GM12878 (cell line): Measurements from ENCODE around the gene KLHL10.

ENCODE experiments used
- ASH2L ChIP-seq: fragments of 300-600, 200-600 bp; sonication (generic); IDR thresholded peaks from 2 replicates; pipeline ENCODE4 v1.6.1; 2017; ENCODE audit warnings: low read depth, mild to moderate bottlenecking, borderline replicate concordance
- CBX3 ChIP-seq: fragments of 200-600 bp; sonication (generic); IDR thresholded peaks from 2 replicates; pipeline ENCODE4 v1.6.1; 2016; ENCODE audit warnings: low read depth, borderline replicate concordance
- EGR1 ChIP-seq, 2 experiments: IDR thresholded peaks; 1 replicate in 1 of 2; 2 replicates in 1 of 2; pipeline ENCODE4 v1.6.1; 2011 to 2012; ENCODE audit warnings: low read depth in 2 of 2, low read length in 2 of 2, borderline replicate concordance in 1 of 2, mild to moderate bottlenecking in 1 of 2, moderate library complexity in 1 of 2
- ETV6 ChIP-seq, 2 experiments: fragments of 450-650 bp in 1 of 2; IDR thresholded peaks in 1 of 2; conservative IDR thresholded peaks in 1 of 2; 2 replicates each; pipeline ENCODE4 v1.6.1; 2014; ENCODE audit warnings: antibody characterized with exemption in 1 of 2, borderline replicate concordance in 1 of 2, low read depth in 1 of 2, mild to moderate bottlenecking in 1 of 2, moderate library complexity in 1 of 2
- FOXM1 ChIP-seq: IDR thresholded peaks from 2 replicates; pipeline ENCODE4 v1.6.1; 2012; ENCODE audit warnings: low read depth, mild to moderate bottlenecking, inconsistent platforms, low read length, moderate library complexity
- IKZF2 ChIP-seq, 2 experiments: fragments of 450-650 bp; IDR thresholded peaks; 2 replicates each; pipeline ENCODE4 v1.6.1; 2017; ENCODE audit warnings: mild to moderate bottlenecking in 2 of 2, moderate library complexity in 2 of 2
- MXI1 ChIP-seq: fragments of 150-350 bp; IDR thresholded peaks from 2 replicates; pipeline ENCODE4 v1.6.1; 2011; ENCODE audit warnings: low read depth, mild to moderate bottlenecking, inconsistent platforms, low read length, improper control_type of control experiment
- PAX8 ChIP-seq: fragments of 450-650 bp; IDR thresholded peaks from 2 replicates; pipeline ENCODE4 v1.6.1; 2017; ENCODE audit warnings: mild to moderate bottlenecking, moderate library complexity
- POLR2AphosphoS5 ChIP-seq: IDR thresholded peaks from 2 replicates; pipeline ENCODE4 v1.6.1; 2011; ENCODE audit warnings: mild to moderate bottlenecking, low read length, inconsistent platforms
- RCOR1 ChIP-seq: conservative IDR thresholded peaks from 2 replicates; pipeline ENCODE4 v1.6.1; 2012; ENCODE audit warnings: low read depth, low read length, improper control_type of control experiment
- SIX5 ChIP-seq: IDR thresholded peaks from 2 replicates; pipeline ENCODE4 v1.6.1; 2011; ENCODE audit warnings: mild to moderate bottlenecking, low read depth, low read length, moderate library complexity; ENCODE audit not compliant: severe bottlenecking
- TBL1XR1 ChIP-seq: IDR thresholded peaks from 2 replicates; pipeline ENCODE4 v1.6.1; 2012; ENCODE audit warnings: low read depth, low read length, improper control_type of control experiment
- YY1 ChIP-seq: IDR thresholded peaks from 2 replicates; pipeline ENCODE4 v1.6.1; 2011; ENCODE audit warnings: low read depth, mild to moderate bottlenecking, low read length
- TF ChIP-seq, protein P1 (sequence below): IDR thresholded peaks from 2 replicates; pipeline ENCODE4 v1.6.1; 2012; ENCODE audit warnings: mild to moderate bottlenecking, low read depth, low read length

DNA sequence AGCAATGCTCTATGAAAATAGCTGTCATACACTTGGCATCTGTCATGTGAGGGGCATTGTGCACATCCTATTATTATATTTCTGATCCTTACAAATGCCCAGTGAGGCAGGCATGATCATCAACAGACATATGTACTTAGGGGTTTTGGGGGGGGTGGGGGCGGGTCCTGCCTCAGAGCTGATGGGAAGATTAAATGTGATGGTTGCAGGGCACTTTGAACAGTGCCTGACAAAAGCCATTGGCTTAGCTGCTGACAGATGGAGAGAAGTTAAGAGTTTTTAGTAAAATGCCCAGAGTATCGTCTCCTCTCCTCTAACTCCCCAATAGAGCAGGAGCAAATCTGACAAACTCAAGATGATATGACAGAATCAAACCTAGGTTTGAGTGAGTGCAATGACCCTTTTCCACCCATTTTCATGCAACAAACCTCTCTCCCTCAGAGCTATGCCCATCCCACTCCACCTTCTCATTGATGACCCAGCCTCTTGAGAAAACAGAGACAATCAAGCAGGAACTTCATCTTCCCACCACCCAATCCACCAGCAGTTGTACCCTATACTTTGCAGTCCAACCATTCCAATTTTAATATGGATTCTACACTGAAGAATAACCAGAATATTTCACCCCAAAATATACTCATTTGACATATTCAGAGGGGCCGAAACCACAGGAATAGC lies 22.8 kb downstream of the KLHL10 start:
- TF ChIP-seq RCOR1 (no peak), ASH2L (no peak), PAX8 (no peak), SIX5 (no peak), CBX3 (no peak), POLR2AphosphoS5 (no peak), ETV6 (conservative IDR thresholded peaks at IDR 0.05 in 1 of 2, IDR thresholded peaks at IDR 0.05 in 1 of 2; ENCODE audit: borderline replicate concordance in 1 of 2, low read depth in 1 of 2) (no peak), YY1 (no peak), MXI1 (no peak), IKZF2 (IDR thresholded peaks at IDR 0.05) (no peak), EGR1 (IDR thresholded peaks at IDR 0.05; ENCODE audit: borderline replicate concordance in 1 of 2, low read depth in 2 of 2, low read length in 2 of 2) (no peak), FOXM1 (no peak), TBL1XR1 (no peak)
- TF ChIP-seq, protein P1, sequence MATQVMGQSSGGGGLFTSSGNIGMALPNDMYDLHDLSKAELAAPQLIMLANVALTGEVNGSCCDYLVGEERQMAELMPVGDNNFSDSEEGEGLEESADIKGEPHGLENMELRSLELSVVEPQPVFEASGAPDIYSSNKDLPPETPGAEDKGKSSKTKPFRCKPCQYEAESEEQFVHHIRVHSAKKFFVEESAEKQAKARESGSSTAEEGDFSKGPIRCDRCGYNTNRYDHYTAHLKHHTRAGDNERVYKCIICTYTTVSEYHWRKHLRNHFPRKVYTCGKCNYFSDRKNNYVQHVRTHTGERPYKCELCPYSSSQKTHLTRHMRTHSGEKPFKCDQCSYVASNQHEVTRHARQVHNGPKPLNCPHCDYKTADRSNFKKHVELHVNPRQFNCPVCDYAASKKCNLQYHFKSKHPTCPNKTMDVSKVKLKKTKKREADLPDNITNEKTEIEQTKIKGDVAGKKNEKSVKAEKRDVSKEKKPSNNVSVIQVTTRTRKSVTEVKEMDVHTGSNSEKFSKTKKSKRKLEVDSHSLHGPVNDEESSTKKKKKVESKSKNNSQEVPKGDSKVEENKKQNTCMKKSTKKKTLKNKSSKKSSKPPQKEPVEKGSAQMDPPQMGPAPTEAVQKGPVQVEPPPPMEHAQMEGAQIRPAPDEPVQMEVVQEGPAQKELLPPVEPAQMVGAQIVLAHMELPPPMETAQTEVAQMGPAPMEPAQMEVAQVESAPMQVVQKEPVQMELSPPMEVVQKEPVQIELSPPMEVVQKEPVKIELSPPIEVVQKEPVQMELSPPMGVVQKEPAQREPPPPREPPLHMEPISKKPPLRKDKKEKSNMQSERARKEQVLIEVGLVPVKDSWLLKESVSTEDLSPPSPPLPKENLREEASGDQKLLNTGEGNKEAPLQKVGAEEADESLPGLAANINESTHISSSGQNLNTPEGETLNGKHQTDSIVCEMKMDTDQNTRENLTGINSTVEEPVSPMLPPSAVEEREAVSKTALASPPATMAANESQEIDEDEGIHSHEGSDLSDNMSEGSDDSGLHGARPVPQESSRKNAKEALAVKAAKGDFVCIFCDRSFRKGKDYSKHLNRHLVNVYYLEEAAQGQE: no peak
